Measurements from ENCODE around the gene FOLR3. TPM values are rescaled to one million over a fixed set of nuclear protein-coding genes. Genes with fewer than 3 reads are reported as not detected.
"Not testable (repeated sequence)": the region's sequence is repeated elsewhere in the genome, so short reads cannot be mapped to it uniquely, and the experiment has no call there.

The FOLR3 gene
- total RNA-seq (2021; ENCODE audit: unreplicated experiment) (not detected), Bru-seq, nascent RNA (not detected), BruChase-seq, experiment 1, labeled RNA remaining after a 6-hour chase (not detected), BruChase-seq, experiment 2, labeled RNA remaining after a 2-hour chase (not detected)
- 0.08 TPM in 1 of 2 replicates, not detected in the other for polyA plus RNA-seq (2012)
- long read RNA-seq = 0 reads

- H3K4me2 ChIP-seq (ENCODE audit: low read length); RAD21 ChIA-PET (ENCODE audit: low non-redundant PET in 1 of 2, low total read pairs in 2 of 2, uncharacterized antibody in 2 of 2, unreplicated experiment in 2 of 2); H3K4me1 ChIP-seq (ENCODE audit: control insufficient read depth in 1 of 2, insufficient read depth in 2 of 2, low read length in 2 of 2); intact Hi-C loops (cut with micrococcal nuclease); BruUV-seq (replicated peaks); CTCF ChIA-PET; ATAC-seq; H3K27ac ChIP-seq (ENCODE audit: low read depth, low read length); H3K4me3 ChIP-seq (replicated peaks in 1 of 2; ENCODE audit: low read depth in 1 of 2, low read length in 2 of 2); H3K27me3 ChIP-seq (ENCODE audit: insufficient read depth, low read length); H3K36me3 ChIP-seq (ENCODE audit: control insufficient read depth in 1 of 2, insufficient read depth in 2 of 2, low read length in 2 of 2); H3K9me3 ChIP-seq (ENCODE audit: control insufficient read depth in 1 of 2, insufficient read depth in 1 of 2, low read depth in 1 of 2, low read length in 2 of 2); H3K79me2 ChIP-seq (ENCODE audit: insufficient read depth, low read length); POLR2A ChIA-PET; H4K20me1 ChIP-seq (ENCODE audit: insufficient read depth); H2AFZ ChIP-seq (ENCODE audit: low read depth, low read length, poor library complexity, severe bottlenecking); H3K9ac ChIP-seq (ENCODE audit: low read length); H3K9me2 ChIP-seq (ENCODE audit: insufficient read depth); DNase-seq (ENCODE audit: low read depth, low spot score): not testable (repeated sequence)
Measured at GRCh38 chr11:72135473-72135872, at the start of gene FOLR3. TSS of gene FOLR3 (plus strand) at chr11:72135725. CDS start at chr11:72135953, 228 bp downstream.

GRCh38 chr11:72088076-72088808 is 47.3 kb upstream of the FOLR3 start:
- intact Hi-C loops (cut with micrococcal nuclease) = no loop called here
- DNase-seq (ENCODE audit: low read depth, low spot score) = no peak
- no peak overlapping the region for H3K9ac ChIP-seq (ENCODE audit: low read length)
- ChIA-PET POLR2A (no interaction called here), RAD21 (ENCODE audit: low non-redundant PET in 1 of 2, low total read pairs in 2 of 2, uncharacterized antibody in 2 of 2, unreplicated experiment in 2 of 2) (no interaction called here), CTCF (no interaction called here)
- no peak overlapping the region for H3K27ac ChIP-seq (ENCODE audit: low read depth, low read length)
- H3K4me1 ChIP-seq (ENCODE audit: control insufficient read depth in 1 of 2, insufficient read depth in 2 of 2, low read length in 2 of 2) = peaks cover 0 to 5% of the 10 kb centered on the region in 2 experiments; a peak in 1 of 4 replicates
- no peak for ATAC-seq
- H2AFZ ChIP-seq (ENCODE audit: low read depth, low read length, poor library complexity, severe bottlenecking) = no peak overlapping the region
- TF ChIP-seq ZFX (IDR thresholded peaks at IDR 0.05) (no peak), ZNF274 (IDR thresholded peaks at IDR 0.05; ENCODE audit: low read depth, low read length) (no peak), POLR2A (IDR thresholded peaks at IDR 0.05; ENCODE audit: borderline replicate concordance, extremely low read depth, insufficient read depth, insufficient read length) (no peak), ELF1 (IDR thresholded peaks at IDR 0.05; ENCODE audit: borderline replicate concordance, low read depth) (no peak), CBX3 (IDR thresholded peaks at IDR 0.05; ENCODE audit: low read depth) (no peak), POLR2AphosphoS5 (IDR thresholded peaks at IDR 0.05; ENCODE audit: low read depth, low read length) (no peak)
- TF ChIP-seq, protein P1, sequence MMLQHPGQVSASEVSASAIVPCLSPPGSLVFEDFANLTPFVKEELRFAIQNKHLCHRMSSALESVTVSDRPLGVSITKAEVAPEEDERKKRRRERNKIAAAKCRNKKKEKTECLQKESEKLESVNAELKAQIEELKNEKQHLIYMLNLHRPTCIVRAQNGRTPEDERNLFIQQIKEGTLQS (IDR thresholded peaks at IDR 0.05) = no peak
- no peaks in the 10 kb centered on the region for H3K79me2 ChIP-seq (ENCODE audit: insufficient read depth, low read length)
- H3K9me3 ChIP-seq (ENCODE audit: control insufficient read depth in 1 of 2, insufficient read depth in 1 of 2, low read depth in 1 of 2, low read length in 2 of 2) = no peaks in the 10 kb centered on the region
- H3K27me3 ChIP-seq (ENCODE audit: insufficient read depth, low read length) = no peaks in the 10 kb centered on the region
- H3K4me3 ChIP-seq (replicated peaks in 1 of 2; ENCODE audit: low read depth in 1 of 2, low read length in 2 of 2) = no peak overlapping the region
- no peaks in the 10 kb centered on the region for H4K20me1 ChIP-seq (ENCODE audit: insufficient read depth)
- no peaks in the 10 kb centered on the region for H3K9me2 ChIP-seq (ENCODE audit: insufficient read depth)
- no TSS peak for BruUV-seq (replicated peaks)
- no peak overlapping the region for H3K4me2 ChIP-seq (ENCODE audit: low read length)
- no peaks in the 10 kb centered on the region for H3K36me3 ChIP-seq (ENCODE audit: control insufficient read depth in 1 of 2, insufficient read depth in 2 of 2, low read length in 2 of 2)

Data from HCT116 (cell line).